IPS-15b (cell line): ENCODE data around the gene SYNJ2.

ENCODE experiments used
- H3K27me3 ChIP-seq: one replicate; pipeline ENCODE4 v1.6.1; 2013; ENCODE audit warnings: low read length; ENCODE audit not compliant: control insufficient read depth, insufficient read depth
- H3K36me3 ChIP-seq: one replicate; pipeline ENCODE4 v1.6.1; 2013; ENCODE audit warnings: low read length; ENCODE audit not compliant: control insufficient read depth, insufficient read depth
- H3K4me1 ChIP-seq: one replicate; pipeline ENCODE4 v1.6.1; 2013; ENCODE audit warnings: mild to moderate bottlenecking, low read length; ENCODE audit not compliant: control insufficient read depth, insufficient read depth
- H3K4me3 ChIP-seq: one replicate; pipeline ENCODE4 v1.5.1; 2013; ENCODE audit warnings: low read depth, low read length
- H3K9ac ChIP-seq: one replicate; pipeline ENCODE4 v1.6.1; 2013; ENCODE audit warnings: low read depth, mild to moderate bottlenecking, low read length
- H3K9me3 ChIP-seq: one replicate; pipeline ENCODE4 v1.6.1; 2013; ENCODE audit warnings: mild to moderate bottlenecking, low read length; ENCODE audit not compliant: control insufficient read depth, insufficient read depth

The SYNJ2 gene

DNA sequence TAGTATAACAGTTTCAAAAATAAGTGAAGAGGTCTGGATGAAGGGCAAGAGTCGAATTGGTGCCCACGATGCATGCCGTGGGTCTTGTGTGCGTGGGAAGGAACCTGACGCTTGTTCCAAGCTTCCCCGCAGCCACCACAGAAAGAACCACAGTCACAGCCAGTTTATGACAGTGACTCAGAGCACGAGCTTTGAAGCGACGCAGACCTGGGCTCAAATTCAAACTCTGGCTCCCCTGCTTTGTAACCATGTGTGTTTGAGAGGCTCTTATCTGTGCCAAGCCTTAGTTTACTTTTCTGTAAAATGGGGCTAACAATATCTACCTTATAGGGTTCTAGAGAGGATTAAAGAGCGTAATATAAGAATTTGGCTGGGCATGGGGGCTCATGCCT is 65.5 kb downstream of the SYNJ2 start:
- Histone ChIP-seq H3K9ac (no peak overlapping the region), H3K9me3 (no peaks in the 10 kb centered on the region), H3K4me3 (no peak overlapping the region), H3K36me3 (no peaks in the 10 kb centered on the region), H3K27me3 (no peaks in the 10 kb centered on the region), H3K4me1 (no peaks in the 10 kb centered on the region)

DNA sequence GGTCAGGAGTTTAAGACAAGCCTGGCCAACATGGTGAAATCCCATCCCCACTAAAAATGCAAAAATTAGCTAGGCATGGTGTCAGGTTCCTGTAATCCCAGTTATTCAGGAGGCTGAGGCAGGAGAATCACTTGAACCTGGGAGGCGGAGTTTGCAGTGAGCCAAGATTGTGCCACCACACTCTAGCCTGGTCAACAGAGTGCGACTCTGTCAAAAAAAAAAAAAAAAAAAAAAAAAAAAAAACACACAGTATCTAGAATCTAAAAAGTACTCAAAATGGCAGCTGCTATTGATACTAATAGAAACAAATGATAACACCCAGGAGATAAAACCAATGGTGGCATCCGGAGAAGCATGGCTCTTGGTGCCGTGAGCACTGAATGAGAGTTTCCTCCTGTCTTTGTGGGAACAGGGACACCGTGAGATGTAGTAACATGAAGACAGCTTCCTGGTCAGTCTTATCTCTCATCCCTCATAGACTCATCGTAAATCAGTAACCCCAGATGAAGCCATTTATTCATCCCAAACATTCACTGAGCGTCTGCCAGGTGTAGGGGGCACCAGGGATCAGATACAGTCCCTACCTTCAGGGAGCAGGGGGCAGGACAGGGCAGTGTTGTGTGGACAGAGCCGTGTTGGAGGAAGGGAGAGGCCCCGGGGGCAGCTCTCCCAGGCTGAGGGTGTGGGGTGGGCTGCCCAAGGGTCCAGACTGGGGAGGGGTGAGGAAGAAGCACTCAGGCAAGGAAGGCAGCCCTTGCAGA is 66.1 kb downstream of the SYNJ2 start:
- no peaks in the 10 kb centered on the region for H3K27me3 ChIP-seq
- no peaks in the 10 kb centered on the region for H3K9me3 ChIP-seq
- H3K36me3 ChIP-seq: no peaks in the 10 kb centered on the region
- H3K9ac ChIP-seq: no peak overlapping the region
- no peaks in the 10 kb centered on the region for H3K4me1 ChIP-seq
- H3K4me3 ChIP-seq: no peak overlapping the region

GRCh38 chr6:158048589-158048988 is 66.9 kb downstream of the SYNJ2 start:
- no peaks in the 10 kb centered on the region for H3K27me3 ChIP-seq
- H3K9ac ChIP-seq: no peak overlapping the region
- H3K4me1 ChIP-seq: no peaks in the 10 kb centered on the region
- H3K4me3 ChIP-seq: no peak overlapping the region
- H3K36me3 ChIP-seq: no peaks in the 10 kb centered on the region
- no peaks in the 10 kb centered on the region for H3K9me3 ChIP-seq

DNA sequence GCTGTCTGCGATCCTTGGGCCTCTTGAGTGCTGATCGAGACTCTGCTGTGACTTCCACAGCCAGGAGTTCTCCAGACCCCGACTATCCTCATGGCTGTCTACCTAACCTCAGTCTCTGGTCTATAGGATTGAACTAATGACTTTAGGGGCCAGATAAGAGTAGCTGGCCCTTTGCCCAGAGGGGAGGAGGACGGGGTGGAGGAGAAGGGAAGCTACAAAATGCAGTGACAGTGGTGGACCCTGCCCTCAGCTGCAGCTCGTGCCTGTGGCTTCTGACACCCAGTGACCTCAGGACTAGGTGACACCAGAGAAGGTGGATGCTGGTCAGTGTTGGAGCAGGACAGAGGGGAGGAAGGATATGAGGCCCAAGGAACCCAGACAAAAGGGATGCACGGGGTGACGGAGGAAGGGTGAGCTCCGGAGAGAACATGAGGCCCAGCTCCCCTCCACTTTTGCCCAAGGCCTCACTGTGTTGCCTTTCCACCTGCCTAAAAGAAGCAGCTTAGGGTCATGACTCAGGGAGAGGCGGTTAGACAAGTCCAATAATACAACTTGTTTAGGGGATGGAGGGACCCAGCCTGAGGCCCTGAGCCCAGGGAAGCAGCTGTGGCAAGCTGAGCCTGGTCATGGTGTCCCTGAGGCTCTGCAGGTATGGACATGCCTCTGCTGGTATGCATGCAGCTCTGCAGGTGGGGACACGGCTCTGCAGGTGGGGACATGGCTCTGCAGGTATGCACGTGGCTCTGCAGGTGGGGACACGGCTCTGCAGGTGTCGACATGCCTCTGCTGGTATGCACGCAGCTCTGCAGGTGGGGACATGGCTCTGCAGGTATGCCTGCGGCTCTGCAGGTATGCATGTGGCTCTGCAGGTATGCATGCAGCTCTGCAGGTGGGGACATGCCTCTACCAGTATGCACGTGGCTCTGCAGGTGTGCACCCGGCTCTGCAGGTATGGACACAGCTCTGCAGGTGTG is 67.7 kb downstream of the SYNJ2 start:
- Histone ChIP-seq H3K4me3 (no peak overlapping the region), H3K36me3 (no peaks in the 10 kb centered on the region), H3K9me3 (no peaks in the 10 kb centered on the region), H3K4me1 (no peaks in the 10 kb centered on the region), H3K27me3 (no peaks in the 10 kb centered on the region), H3K9ac (no peak overlapping the region)

DNA sequence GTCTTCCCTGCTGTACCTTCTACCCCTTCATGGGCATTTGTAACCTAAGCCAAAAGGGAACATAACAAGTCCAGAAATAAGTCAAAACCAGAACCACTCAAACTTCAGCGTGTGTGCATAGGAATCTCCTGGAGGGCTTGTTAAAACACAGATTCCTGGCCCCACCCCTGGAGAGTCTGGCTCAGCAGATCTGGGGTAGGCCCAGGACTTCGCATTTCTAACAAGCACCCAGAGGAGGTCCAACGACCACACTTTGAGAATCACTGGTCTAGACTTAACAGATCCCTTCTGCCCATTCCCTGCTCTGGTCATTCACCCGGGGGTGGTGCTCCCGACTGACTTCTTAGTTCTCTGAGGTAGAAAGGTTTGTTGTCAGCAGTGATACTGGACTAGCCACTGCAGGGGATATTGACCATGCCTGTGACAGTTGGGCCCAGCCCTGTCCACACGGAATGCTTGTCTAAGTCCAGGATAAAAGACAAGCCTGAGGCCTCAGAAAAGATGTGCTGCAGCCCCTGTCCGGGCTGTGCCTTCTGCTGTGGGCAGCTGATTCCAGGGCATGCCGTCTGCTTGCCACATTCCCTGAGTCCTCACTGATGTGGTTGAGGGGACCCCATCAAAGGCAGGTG is 68.6 kb downstream of the SYNJ2 start:
- no peak overlapping the region for H3K9ac ChIP-seq

DNA sequence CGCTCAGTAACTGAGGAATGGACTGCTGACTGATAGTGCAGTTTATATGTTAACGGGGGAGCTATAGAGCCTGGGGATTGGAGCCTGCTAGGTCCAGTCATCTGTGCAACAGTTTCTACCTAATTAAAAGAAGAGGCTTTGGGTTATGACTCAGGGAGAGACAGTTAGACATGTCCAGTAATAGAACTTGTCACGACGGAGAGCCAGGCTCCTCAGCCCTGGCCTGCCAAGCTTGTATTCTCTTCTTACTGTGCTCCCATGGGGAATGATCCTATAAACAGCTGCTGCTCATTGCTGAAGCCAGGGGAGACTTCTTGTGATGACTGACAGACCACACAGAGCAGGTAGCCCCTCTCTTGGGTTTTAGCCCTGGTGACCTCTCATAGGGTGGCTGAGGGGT is 69.3 kb downstream of the SYNJ2 start:
- H3K4me1 ChIP-seq: no peaks in the 10 kb centered on the region
- no peak overlapping the region for H3K4me3 ChIP-seq
- no peaks in the 10 kb centered on the region for H3K36me3 ChIP-seq
- H3K27me3 ChIP-seq: no peaks in the 10 kb centered on the region
- no peaks in the 10 kb centered on the region for H3K9me3 ChIP-seq
- no peak overlapping the region for H3K9ac ChIP-seq

More for the DNA sequence above, 68.6 kb downstream of the SYNJ2 start:
- H3K4me1 ChIP-seq: no peaks in the 10 kb centered on the region
- no peak overlapping the region for H3K4me3 ChIP-seq
- no peaks in the 10 kb centered on the region for H3K36me3 ChIP-seq
- no peaks in the 10 kb centered on the region for H3K27me3 ChIP-seq
- no peaks in the 10 kb centered on the region for H3K9me3 ChIP-seq

GRCh38 chr6:158051968-158052367 is 70.3 kb downstream of the SYNJ2 start:
- Histone ChIP-seq H3K9ac (no peak overlapping the region), H3K9me3 (no peaks in the 10 kb centered on the region), H3K36me3 (no peaks in the 10 kb centered on the region), H3K4me1 (no peaks in the 10 kb centered on the region), H3K4me3 (no peak overlapping the region), H3K27me3 (no peaks in the 10 kb centered on the region)

GRCh38 chr6:158053377-158054313 is 72.0 kb downstream of the SYNJ2 start:
- H3K4me3 ChIP-seq: no peak overlapping the region
- H3K9me3 ChIP-seq: no peaks in the 10 kb centered on the region
- no peaks in the 10 kb centered on the region for H3K36me3 ChIP-seq
- no peaks in the 10 kb centered on the region for H3K27me3 ChIP-seq
- H3K9ac ChIP-seq: no peak overlapping the region
- no peaks in the 10 kb centered on the region for H3K4me1 ChIP-seq

GRCh38 chr6:158056355-158056754 is 74.7 kb downstream of the SYNJ2 start:
- H3K27me3 ChIP-seq: no peaks in the 10 kb centered on the region
- H3K36me3 ChIP-seq: no peaks in the 10 kb centered on the region
- H3K4me1 ChIP-seq: no peaks in the 10 kb centered on the region
- no peaks in the 10 kb centered on the region for H3K9me3 ChIP-seq
- H3K9ac ChIP-seq: no peak overlapping the region
- no peak overlapping the region for H3K4me3 ChIP-seq

DNA sequence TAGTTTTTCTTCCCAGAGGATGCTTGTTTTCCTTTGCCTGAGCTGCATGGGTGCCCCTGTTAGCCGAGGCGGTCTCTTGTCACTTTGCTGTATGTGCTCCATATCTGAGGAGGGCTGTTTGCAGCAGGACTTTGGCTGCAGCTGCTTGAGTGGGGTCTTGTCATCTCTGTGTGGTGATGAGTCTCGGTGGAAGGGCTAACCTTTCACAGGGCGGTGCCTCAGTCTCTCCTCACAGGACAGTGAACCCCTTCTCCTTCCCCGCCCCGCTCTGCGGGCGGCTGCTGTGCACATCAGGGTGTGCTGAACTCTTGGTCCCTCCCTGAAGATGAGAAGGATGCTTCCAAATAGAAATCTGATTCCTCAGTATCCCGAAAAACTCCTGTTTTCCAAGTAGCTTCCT is 75.1 kb downstream of the SYNJ2 start:
- H3K9ac ChIP-seq: no peak overlapping the region
- no peaks in the 10 kb centered on the region for H3K27me3 ChIP-seq
- H3K4me1 ChIP-seq: no peaks in the 10 kb centered on the region
- H3K36me3 ChIP-seq: no peaks in the 10 kb centered on the region
- H3K4me3 ChIP-seq: no peak overlapping the region
- H3K9me3 ChIP-seq: no peaks in the 10 kb centered on the region
